H1 (cell line): Measurements from ENCODE around the gene B4GALNT3. TPM values are rescaled to one million over a fixed set of nuclear protein-coding genes. Genes with fewer than 3 reads are reported as not detected.

Experiments
- CTCF ChIA-PET: fragments of 300-600 bp; sonication (Branson Sonifier 250); formaldehyde crosslinking; loops from one replicate; lab custom pipeline; 2021; ENCODE audit not compliant: partially characterized antibody; lab: Charles Lee
- POLR2A ChIA-PET: fragments of 300-600 bp; sonication (Branson Sonifier 250); formaldehyde crosslinking; loops from one replicate; lab custom pipeline; 2021; ENCODE audit warnings: inconsistent platforms; ENCODE audit not compliant: partially characterized antibody; lab: Charles Lee
- DNase-seq, 2 experiments: peaks; one replicate each; pipeline versions ENCODE4 v3.0.0 to v3.0.0-alpha.2; 2010 to 2022; ENCODE audit warnings: low spot score in 2 of 2, low read depth in 1 of 2, mixed read lengths in 1 of 2
- FAIRE-seq: peaks from 2 replicates; lab custom pipeline; 2011; peaks lifted over from hg19 to GRCh38; lab: Jason Lieb, UNC
- H2AFZ ChIP-seq: 2 replicates; pipeline ENCODE4 v1.8.1; 2012; ENCODE audit warnings: low read length, inconsistent platforms
- H2AK5ac ChIP-seq: 2 replicates; pipeline ENCODE4 v1.6.1; 2013; ENCODE audit warnings: low read depth, low read length
- H2BK120ac ChIP-seq: replicated peaks from 2 replicates; pipeline ENCODE3; 2013; ENCODE audit warnings: low read depth, low read length, inconsistent platforms
- H2BK12ac ChIP-seq: 2 replicates; pipeline ENCODE4 v1.6.1; 2013; ENCODE audit warnings: low read depth, low read length
- H2BK15ac ChIP-seq: 2 replicates; pipeline ENCODE4 v1.6.1; 2013; ENCODE audit warnings: low read length
- H2BK20ac ChIP-seq: 2 replicates; pipeline ENCODE4 v1.6.1; 2013; ENCODE audit warnings: low read length
- H2BK5ac ChIP-seq: 2 replicates; pipeline ENCODE4 v1.6.1; 2013; ENCODE audit warnings: low read depth, low read length
- H3K14ac ChIP-seq: 2 replicates; pipeline ENCODE4 v1.6.1; 2013; ENCODE audit warnings: inconsistent platforms; ENCODE audit not compliant: insufficient read length
- H3K18ac ChIP-seq: 2 replicates; pipeline ENCODE4 v1.6.1; 2013; ENCODE audit warnings: low read length; ENCODE audit errors: extremely low read depth
- H3K23ac ChIP-seq: 2 replicates; pipeline ENCODE4 v1.6.1; 2013; ENCODE audit warnings: inconsistent platforms; ENCODE audit not compliant: insufficient read length
- H3K23me2 ChIP-seq: 2 replicates; pipeline ENCODE4 v1.6.1; 2013; ENCODE audit warnings: low read depth, low read length
- H3K27ac ChIP-seq: 2 replicates; pipeline ENCODE4 v1.6.1; 2011; ENCODE audit warnings: low read depth, low read length, inconsistent platforms
- H3K27me3 ChIP-seq, 4 experiments: replicated peaks in 1 of 4; 1 replicate in 1 of 4; 2 replicates in 3 of 4; pipeline versions ENCODE4 v1.6.1 to v1.8.1; 2011 to 2013; ENCODE audit warnings: low read length in 3 of 4, mild to moderate bottlenecking in 3 of 4, inconsistent platforms in 2 of 4, mixed read lengths in 2 of 4, moderate library complexity in 1 of 4; ENCODE audit not compliant: control insufficient read depth in 3 of 4, insufficient read depth in 3 of 4; ENCODE audit errors: extremely low read depth in 1 of 4
- H3K36me3 ChIP-seq, 4 experiments: 2 replicates each; pipeline versions ENCODE4 v1.6.1 to v1.8.1; 2011 to 2013; ENCODE audit warnings: mild to moderate bottlenecking in 4 of 4, low read length in 3 of 4, moderate library complexity in 2 of 4, control low read depth in 1 of 4, inconsistent platforms in 1 of 4; ENCODE audit not compliant: insufficient read depth in 4 of 4, control insufficient read depth in 2 of 4
- H3K4ac ChIP-seq: replicated peaks from 2 replicates; pipeline ENCODE3; 2013; ENCODE audit warnings: low read length, low read depth, mixed read lengths, inconsistent platforms; ENCODE audit not compliant: insufficient read length
- H3K4me1 ChIP-seq, 4 experiments: replicated peaks in 1 of 4; 1 replicate in 1 of 4; 2 replicates in 3 of 4; pipeline versions ENCODE4 v1.6.1 to v1.8.1; 2011 to 2013; ENCODE audit warnings: low read length in 3 of 4, inconsistent platforms in 2 of 4, mixed read lengths in 1 of 4; ENCODE audit not compliant: insufficient read depth in 4 of 4, control insufficient read depth in 3 of 4
- H3K4me2 ChIP-seq, 2 experiments: 2 replicates each; pipeline versions ENCODE4 v1.6.1 to v1.8.1; 2011 to 2013; ENCODE audit warnings: low read depth in 2 of 2, low read length in 2 of 2, control low read depth in 1 of 2, inconsistent platforms in 1 of 2, mild to moderate bottlenecking in 1 of 2; ENCODE audit not compliant: insufficient read depth in 1 of 2
- H3K4me3 ChIP-seq, 4 experiments: fragments of 200-600, 300-600 bp in 1 of 4; sonication (generic), shearing (Covaris generic), sonication (Bioruptor Twin) in 1 of 4; 2 replicates each; pipeline versions ENCODE4 v1.5.1 to v1.8.1; 2011 to 2016; ENCODE audit warnings: low read length in 4 of 4, low read depth in 3 of 4, control low read depth in 2 of 4, inconsistent platforms in 2 of 4, mild to moderate bottlenecking in 2 of 4, mixed read lengths in 1 of 4, moderate library complexity in 1 of 4; ENCODE audit not compliant: insufficient read depth in 2 of 4; ENCODE audit errors: extremely low read depth in 1 of 4
- H3K56ac ChIP-seq: replicated peaks from 2 replicates; pipeline ENCODE3; 2013; ENCODE audit warnings: low read depth, mild to moderate bottlenecking, mixed read lengths, low read length, inconsistent platforms; ENCODE audit not compliant: insufficient read length
- H3K79me1 ChIP-seq: 2 replicates; pipeline ENCODE4 v1.6.1; 2013; ENCODE audit warnings: low read depth, low read length, control low read depth
- H3K79me2 ChIP-seq, 2 experiments: 2 replicates each; pipeline versions ENCODE4 v1.6.1 to v1.8.1; 2012 to 2013; ENCODE audit warnings: low read length in 2 of 2, mild to moderate bottlenecking in 2 of 2, inconsistent platforms in 1 of 2; ENCODE audit not compliant: insufficient read depth in 2 of 2, control insufficient read depth in 1 of 2
- H3K9ac ChIP-seq, 4 experiments: replicated peaks in 1 of 4; 1 replicate in 1 of 4; 2 replicates in 3 of 4; pipeline versions ENCODE4 v1.6.1 to v1.8.1; 2011 to 2013; ENCODE audit warnings: low read depth in 3 of 4, low read length in 3 of 4, control low read depth in 2 of 4, mild to moderate bottlenecking in 2 of 4, moderate library complexity in 2 of 4, inconsistent platforms in 1 of 4; ENCODE audit errors: extremely low read depth in 1 of 4
- H3K9me3 ChIP-seq, 2 experiments: 2 replicates each; pipeline versions ENCODE4 v1.6.1 to v1.8.1; 2012 to 2013; ENCODE audit warnings: mild to moderate bottlenecking in 2 of 2, moderate library complexity in 2 of 2, control low read depth in 1 of 2, inconsistent platforms in 1 of 2, low read depth in 1 of 2, low read length in 1 of 2, mixed read lengths in 1 of 2; ENCODE audit not compliant: insufficient read depth in 2 of 2
- H4K20me1 ChIP-seq, 2 experiments: replicated peaks in 1 of 2; 2 replicates each; pipeline versions ENCODE3 to v1.8.1; 2011 to 2013; ENCODE audit warnings: inconsistent platforms in 2 of 2, low read length in 2 of 2, mild to moderate bottlenecking in 1 of 2; ENCODE audit not compliant: insufficient read depth in 2 of 2, control insufficient read depth in 1 of 2
- H4K5ac ChIP-seq: 2 replicates; pipeline ENCODE4 v1.6.1; 2013; ENCODE audit warnings: low read length, low read depth, mixed read lengths, inconsistent platforms; ENCODE audit not compliant: insufficient read length
- H4K8ac ChIP-seq: 2 replicates; pipeline ENCODE4 v1.8.0; 2013; ENCODE audit warnings: mild to moderate bottlenecking, moderate library complexity, low read length, inconsistent platforms; ENCODE audit not compliant: insufficient read depth; ENCODE audit errors: extremely low read depth
- H4K91ac ChIP-seq: replicated peaks from 2 replicates; pipeline ENCODE3; 2013; ENCODE audit warnings: low read length, mixed read lengths, inconsistent platforms; ENCODE audit not compliant: insufficient read length
- CREB1 ChIP-seq: IDR thresholded peaks from 2 replicates; pipeline ENCODE4 v1.6.1; 2012; ENCODE audit warnings: inconsistent platforms
- HDAC6 ChIP-seq: IDR thresholded peaks from one replicate; pipeline ENCODE4 v1.7.1; 2012; ENCODE audit warnings: low read depth, mild to moderate bottlenecking, inconsistent platforms, low read length, moderate library complexity
- KDM4A ChIP-seq: IDR thresholded peaks from one replicate; pipeline ENCODE4 v1.7.1; 2012; ENCODE audit warnings: low read depth, mild to moderate bottlenecking, moderate library complexity, low read length, inconsistent platforms; ENCODE audit not compliant: severe bottlenecking
- POU5F1 ChIP-seq: IDR thresholded peaks from 2 replicates; pipeline ENCODE4 v1.6.1; 2011; ENCODE audit warnings: low read depth, mild to moderate bottlenecking, low read length, moderate library complexity
- RFX5 ChIP-seq: IDR thresholded peaks from 2 replicates; pipeline ENCODE4 v1.6.1; 2011; ENCODE audit warnings: low read depth, low read length, improper control_type of control experiment, borderline replicate concordance
- SP4 ChIP-seq: IDR thresholded peaks from 2 replicates; pipeline ENCODE4 v1.6.1; 2012; ENCODE audit warnings: low read length, inconsistent platforms
- SUZ12 ChIP-seq: fragments of 200-600 bp; sonication (generic); IDR thresholded peaks from 2 replicates; pipeline ENCODE4 v1.6.1; 2012; ENCODE audit warnings: mild to moderate bottlenecking, inconsistent platforms, low read length, moderate library complexity, mixed read lengths
- TAF1 ChIP-seq: IDR thresholded peaks from 2 replicates; pipeline ENCODE4 v1.6.1; 2011; ENCODE audit warnings: mild to moderate bottlenecking, low read depth, low read length
- TAF7 ChIP-seq: optimal IDR thresholded peaks from 2 replicates; pipeline ENCODE3; 2011; ENCODE audit warnings: low read depth, mild to moderate bottlenecking, inconsistent platforms, low read length, moderate library complexity, borderline replicate concordance
- TCF12 ChIP-seq: IDR thresholded peaks from 2 replicates; pipeline ENCODE4 v1.6.1; 2011; ENCODE audit warnings: low read depth, mild to moderate bottlenecking, low read length
- WGBS, 2 experiments: shearing (Covaris generic) in 1 of 2; methylation state at CpG; one replicate each; pipeline versions ENCODE4 v1.1.6 to v1.1.7; 2013 to 2015; ENCODE audit warnings: low lambda C conversion rate in 2 of 2, mixed read lengths in 2 of 2, inconsistent platforms in 1 of 2, low coverage in 1 of 2, missing lambda C conversion rate in 1 of 2; ENCODE audit not compliant: insufficient replicate concordance in 2 of 2, insufficient coverage in 1 of 2, insufficient read length in 1 of 2; ENCODE audit errors: extremely low coverage in 1 of 2, missing lambda C conversion rate in 1 of 2; 5-methylcytosine and 5-hydroxymethylcytosine counted together
- polyA plus RNA-seq, 7 experiments: library from polyadenylated mRNA; depleted of rRNA in 3 of 7; stranded (reverse) in 5 of 7; unstranded in 2 of 7; fragments of >200 nt in 5 of 7; fragments of 200-250 nt in 2 of 7; gene quantifications; 1 replicate in 5 of 7; 2 replicates in 1 of 7; 4 replicates in 1 of 7; pipeline versions ENCODE4 v1.2.1 to v1.2.3, GENCODE V29; 2011 to 2013; ENCODE audit warnings: missing spikeins in 2 of 7, mixed read lengths in 2 of 7
- total RNA-seq: library from RNA; stranded (reverse); fragmentation: NEBNext Ultra II Directional; extraction: Animal tissue kit (Norgen Biotek cat#: 25700); gene quantifications from 2 replicates; pipeline ENCODE4 v1.2.1, GENCODE V29; 2021

Gene B4GALNT3
- total and polyA plus RNA-seq, 2 of the 8 experiments (the other 6 are each of a cell fraction or from before 2014, with no cell fraction given): 12.5 to 20.3 TPM

DNA sequence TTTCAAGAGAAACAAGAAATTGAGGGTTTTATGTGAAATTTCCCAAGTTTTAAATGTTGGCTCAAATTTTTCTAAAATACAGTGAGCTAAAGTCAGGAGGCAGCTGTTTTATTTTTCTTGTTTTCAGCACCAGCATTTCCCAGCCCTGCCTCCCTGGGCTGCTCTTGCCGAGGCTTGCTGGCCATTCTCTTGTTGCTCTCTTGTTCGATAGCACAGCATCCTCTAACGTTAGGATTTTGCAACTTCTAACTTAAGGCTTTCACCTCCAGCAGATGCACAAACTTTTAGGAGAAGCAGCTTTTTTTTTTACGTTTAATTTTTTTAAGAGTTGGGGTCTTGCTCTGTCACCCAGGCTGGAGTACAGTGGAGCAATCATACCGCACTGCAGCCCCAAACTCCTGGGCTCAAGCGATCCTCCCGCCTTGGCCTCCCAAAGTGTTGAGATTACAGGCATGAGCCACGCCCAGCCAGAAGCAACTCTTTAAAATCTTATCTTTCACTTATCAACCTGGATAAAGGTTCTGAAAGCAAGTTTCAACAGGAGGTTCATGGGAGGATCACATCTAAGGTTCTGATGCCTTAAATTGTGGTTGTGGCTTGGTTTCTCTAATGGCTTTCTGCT is 40.2 kb downstream of the B4GALNT3 start:
- H2BK5ac ChIP-seq: no peak overlapping the region
- no peak overlapping the region for H3K18ac ChIP-seq
- no peak overlapping the region for H4K8ac ChIP-seq
- FAIRE-seq (no peak), DNase-seq (no peak)
- TF ChIP-seq POU5F1 (no peak), SUZ12 (no peak), TCF12 (no peak), CREB1 (no peak), TAF1 (no peak), RFX5 (no peak), TAF7 (no peak), SP4 (no peak), HDAC6 (no peak), KDM4A (no peak)
- H2BK12ac ChIP-seq: no peak overlapping the region
- H3K4me3 ChIP-seq: no peak overlapping the region
- no peak overlapping the region for H4K91ac ChIP-seq
- H3K9me3 ChIP-seq: no peaks in the 10 kb centered on the region
- H2AK5ac ChIP-seq: no peak overlapping the region
- ChIA-PET POLR2A (interaction anchor here (1.4 to 1.5 kb wide), 2 partner anchors 21 to 37 kb away, joined by 3 read pairs; no protein-coding TSS in a partner anchor), CTCF (interaction anchor here (0.6 to 1.1 kb wide), 3 partner anchors 47 to 78 kb away, joined by 3 read pairs; no protein-coding TSS in a partner anchor)
- H3K4me1 ChIP-seq: peaks cover 0 to 6% (median 2%) of the 10 kb centered on the region in 4 experiments; a peak in 5 of 7 replicates
- no peak overlapping the region for H3K14ac ChIP-seq
- no peak overlapping the region for H3K27ac ChIP-seq
- H4K5ac ChIP-seq: no peak overlapping the region
- H4K20me1 ChIP-seq: no peaks in the 10 kb centered on the region
- H2AFZ ChIP-seq: no peak overlapping the region
- no peak overlapping the region for H2BK20ac ChIP-seq
- no peaks in the 10 kb centered on the region for H3K79me2 ChIP-seq
- no peaks in the 10 kb centered on the region for H3K36me3 ChIP-seq
- H3K56ac ChIP-seq: no peak overlapping the region
- H3K23me2 ChIP-seq: 0 out of 2 replicates have a peak, but pooled peaks cover 2% of the 10 kb centered on the region
- 85% methylated on average over 8 of the region's 8 CpGs; no CpG with 5 or more reads in 1 of the 2 experiments for WGBS, 2 experiments
- no peak overlapping the region for H3K4me2 ChIP-seq
- H2BK120ac ChIP-seq: no peak overlapping the region
- no peak overlapping the region for H2BK15ac ChIP-seq
- peaks cover 2% of the 10 kb centered on the region; the same call in 1 of the 2 replicates for H3K79me1 ChIP-seq
- H3K23ac ChIP-seq: no peak overlapping the region
- H3K9ac ChIP-seq: no peak overlapping the region
- H3K27me3 ChIP-seq: no peaks in the 10 kb centered on the region
- H3K4ac ChIP-seq: no peak overlapping the region
